GM18909 (cell line): Measurements from ENCODE around the gene PAX3.

Source experiments
- ATAC-seq: cut with Tn5 transposase; IDR thresholded peaks from one replicate; pipeline ENCODE4 v1.9.1; 2021; ENCODE audit warnings: mild to moderate bottlenecking; ENCODE audit not compliant: unreplicated experiment, poor library complexity

The PAX3 gene

DNA sequence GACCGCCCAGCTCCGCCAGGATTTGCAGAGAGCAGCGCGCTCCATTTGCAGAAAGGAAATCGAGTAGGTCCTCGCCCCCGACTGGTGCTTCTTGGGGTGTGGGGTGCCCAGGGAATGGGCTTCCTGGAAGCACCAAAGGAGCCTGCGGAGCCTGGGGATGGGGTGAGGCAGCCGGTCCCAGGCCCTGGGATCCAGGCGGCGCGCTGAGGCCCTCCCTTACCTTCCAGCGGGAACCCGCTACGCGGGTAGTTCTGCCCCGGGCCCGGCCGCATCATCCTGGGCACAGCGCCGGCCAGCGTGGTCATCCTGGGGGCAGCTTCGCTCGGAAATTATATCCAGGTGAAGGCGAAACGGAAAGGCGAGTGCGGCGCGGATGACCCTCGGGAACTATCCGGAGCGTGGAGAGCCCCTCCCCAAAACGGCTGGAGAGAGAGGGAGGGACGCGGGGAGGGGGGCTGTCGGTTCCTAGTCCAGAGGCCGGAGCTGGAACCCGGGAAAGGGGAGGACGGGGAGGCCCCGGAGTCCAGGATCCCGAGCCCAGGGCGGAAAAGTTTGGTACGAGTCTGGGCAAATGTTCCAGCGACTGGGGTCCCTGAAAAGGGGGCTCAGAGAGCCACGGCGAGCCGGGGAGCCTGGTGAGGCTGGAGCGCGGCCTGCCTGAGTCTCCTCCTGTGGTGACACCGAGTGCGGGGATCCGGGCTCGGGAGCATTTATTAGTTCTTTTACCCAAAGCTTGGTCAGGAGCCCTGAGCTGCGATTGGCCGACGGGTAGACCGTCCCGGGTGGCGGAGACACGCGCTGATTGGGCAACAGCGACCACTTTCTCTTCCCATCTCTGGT lies at the start of gene PAX3:
TSS of gene PAX3 (minus strand) at position 688 of the 840 bp plus-strand sequence. CDS start at position 305, 383 bp downstream.
- ATAC-seq: no peak

GRCh38 chr2:222341331-222341730 lies 42.5 kb upstream of the PAX3 start:
- ATAC-seq: no peak

- ATAC-seq: no peak
Measured at GRCh38 chr2:222338374-222338773, 39.6 kb upstream of the PAX3 start.

DNA sequence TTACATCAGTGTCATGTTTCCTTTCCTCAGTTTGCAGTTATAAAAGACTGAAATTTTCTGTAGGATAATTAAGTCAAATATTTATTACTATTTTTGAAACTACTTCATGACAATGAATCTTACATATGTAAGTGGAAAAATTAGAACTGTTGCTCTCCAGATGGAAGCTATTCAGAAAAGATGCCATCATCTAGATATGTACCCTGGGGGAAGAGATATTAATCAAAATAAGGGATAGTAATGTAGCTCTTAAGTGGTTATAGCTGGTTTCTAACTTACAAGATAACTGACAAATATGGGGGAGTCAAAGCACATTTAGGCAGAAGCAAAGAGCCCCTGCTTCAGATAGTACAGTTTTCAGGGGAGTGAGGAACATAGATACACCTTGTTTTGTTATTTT lies 38.1 kb upstream of the PAX3 start:
- ATAC-seq: no peak

DNA sequence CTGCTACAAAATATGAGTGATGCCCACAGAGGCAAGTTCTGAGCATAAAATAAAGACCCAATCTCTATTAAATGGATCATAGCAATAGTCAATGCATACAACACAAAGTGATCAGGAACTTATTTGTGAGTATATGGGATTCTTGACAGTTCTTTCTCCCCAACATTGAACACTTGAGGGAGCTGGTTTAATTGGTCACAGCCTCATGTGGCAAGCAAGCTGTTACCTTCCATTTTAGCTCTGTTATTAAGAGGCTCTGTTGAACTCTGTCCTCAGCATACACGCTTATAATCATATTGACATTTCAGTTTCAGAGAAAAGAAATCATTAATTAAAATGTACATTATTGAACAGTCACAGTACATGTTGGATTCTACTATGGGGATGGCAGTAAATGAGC lies 37.6 kb upstream of the PAX3 start:
- ATAC-seq: no peak

DNA sequence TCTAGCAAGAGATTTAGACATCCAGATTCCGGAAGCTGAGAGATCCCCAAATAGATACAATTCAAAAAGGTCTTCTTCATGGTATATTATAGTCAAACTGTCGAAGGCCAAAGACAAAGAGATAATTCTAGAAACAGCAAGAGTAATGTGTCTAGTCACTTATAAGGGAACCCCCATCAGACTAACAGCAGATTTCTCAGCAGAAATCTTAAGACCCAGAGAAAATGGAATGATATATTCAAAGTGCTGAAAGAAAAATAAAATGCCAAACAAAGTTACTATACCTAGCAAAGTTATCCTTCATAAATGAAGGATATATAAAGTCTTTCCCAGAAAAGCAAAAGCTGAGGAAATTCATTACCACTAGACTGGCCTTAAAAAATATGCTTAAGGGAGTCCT lies 36.1 kb upstream of the PAX3 start:
- no peak for ATAC-seq

- ATAC-seq: no peak
Measured at GRCh38 chr2:222333397-222333796, 34.6 kb upstream of the PAX3 start.

DNA sequence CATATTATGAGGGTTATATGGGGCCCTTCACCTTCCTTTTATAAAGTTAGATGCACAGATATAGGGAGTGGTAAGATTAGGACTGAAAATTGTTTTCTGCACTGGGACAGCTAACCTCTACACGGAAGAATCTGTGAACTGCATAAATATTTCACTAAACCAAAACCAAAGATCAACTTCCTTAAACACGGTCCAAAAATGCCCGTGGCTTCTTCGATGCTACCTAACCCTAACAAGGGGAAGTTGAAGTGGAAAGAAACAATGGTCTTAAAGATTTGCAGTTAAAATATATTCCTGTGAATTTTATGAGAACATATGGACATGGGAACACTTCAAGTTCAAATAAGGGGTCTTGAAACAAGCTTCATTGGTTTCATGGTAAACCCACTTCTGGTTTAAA lies 33.3 kb upstream of the PAX3 start:
- ATAC-seq: no peak

- ATAC-seq: no peak
Measured at GRCh38 chr2:222330910-222331309, 32.1 kb upstream of the PAX3 start.

GRCh38 chr2:222322236-222322635 lies 23.4 kb upstream of the PAX3 start:
- ATAC-seq: peak; percentile 26

GRCh38 chr2:222320436-222321395 lies 21.9 kb upstream of the PAX3 start:
- no peak for ATAC-seq

DNA sequence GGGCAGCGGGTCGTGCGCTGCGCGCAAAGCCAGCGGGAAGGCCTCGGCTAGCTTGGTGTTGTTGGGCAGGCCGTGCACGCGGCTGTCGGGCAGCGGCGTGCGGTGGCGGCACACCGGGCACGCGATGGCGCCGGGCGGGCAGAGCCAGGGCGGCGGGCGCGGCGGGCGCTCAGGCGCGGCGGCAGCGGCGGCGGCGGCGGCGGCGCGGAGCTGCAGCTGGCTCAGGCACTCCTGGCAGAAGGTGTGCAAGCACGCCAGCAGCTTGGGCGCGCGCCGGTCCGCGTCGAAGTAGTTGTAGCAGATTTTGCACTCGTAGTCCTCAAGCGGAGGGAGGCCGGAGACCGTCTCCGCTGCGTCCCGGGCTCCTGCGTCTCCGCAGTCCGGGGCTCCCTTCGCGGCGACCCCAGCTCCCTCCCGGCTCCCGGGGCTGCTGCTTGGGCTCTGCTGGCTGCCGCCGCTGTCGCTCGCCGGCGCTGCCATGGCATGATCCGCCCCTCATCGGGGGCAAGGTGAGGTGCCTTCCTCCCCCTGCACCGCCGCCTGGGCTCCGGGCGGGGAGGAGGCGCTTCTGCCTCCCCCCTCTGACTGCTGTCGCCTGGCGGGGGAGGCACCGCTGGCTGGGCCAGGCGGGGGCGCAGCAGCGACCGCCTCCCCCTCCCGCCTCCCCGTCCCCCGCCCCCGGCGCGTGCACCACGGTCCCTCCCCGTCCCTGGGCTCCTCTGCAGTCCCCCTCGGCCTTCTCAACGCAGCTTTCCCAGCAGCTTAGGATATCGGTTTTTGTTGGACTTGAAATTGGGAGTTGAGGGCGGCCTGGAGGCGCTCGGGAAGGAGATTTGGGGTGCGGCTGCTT lies 21.0 kb upstream of the PAX3 start:
- peak; percentile 60 for ATAC-seq

GRCh38 chr2:222318712-222319585 lies 20.2 kb upstream of the PAX3 start:
- ATAC-seq: peak; percentile 41

DNA sequence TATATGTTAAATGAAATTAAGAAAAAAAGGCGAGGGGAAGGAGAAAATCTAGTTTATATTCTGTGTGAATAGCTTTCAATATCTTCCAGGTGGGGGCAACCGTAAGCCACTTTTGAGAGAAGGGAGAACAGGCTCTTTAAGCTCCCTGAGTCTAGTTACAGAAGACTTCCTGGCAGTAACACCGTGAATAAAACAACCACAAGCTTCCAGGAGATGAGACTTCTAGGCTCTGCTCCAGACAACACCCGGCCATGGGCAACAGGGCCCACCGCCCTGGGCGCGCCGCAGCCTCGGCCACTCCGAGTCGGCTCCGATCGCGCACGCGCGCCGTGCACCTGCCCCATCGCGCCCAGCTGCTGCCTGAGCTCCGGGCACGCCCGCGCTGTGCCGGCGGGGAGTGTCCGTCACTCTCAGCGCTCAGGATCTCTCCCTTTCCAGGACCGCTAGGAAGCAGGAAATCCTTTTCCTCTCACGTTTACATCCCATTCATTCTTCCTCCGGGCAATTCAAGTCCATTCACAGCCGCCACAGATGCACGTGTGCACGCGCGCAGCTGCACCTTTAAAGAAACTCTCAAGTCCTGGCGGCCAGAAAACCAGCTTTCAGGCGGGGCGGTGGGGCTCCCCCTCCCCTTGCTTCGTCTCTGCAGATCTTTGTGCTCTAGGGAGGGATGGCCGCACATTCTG lies 19.4 kb upstream of the PAX3 start:
- ATAC-seq: peak; percentile 49

- no peak for ATAC-seq
Measured at GRCh38 chr2:222315443-222316121, 16.8 kb upstream of the PAX3 start.

DNA sequence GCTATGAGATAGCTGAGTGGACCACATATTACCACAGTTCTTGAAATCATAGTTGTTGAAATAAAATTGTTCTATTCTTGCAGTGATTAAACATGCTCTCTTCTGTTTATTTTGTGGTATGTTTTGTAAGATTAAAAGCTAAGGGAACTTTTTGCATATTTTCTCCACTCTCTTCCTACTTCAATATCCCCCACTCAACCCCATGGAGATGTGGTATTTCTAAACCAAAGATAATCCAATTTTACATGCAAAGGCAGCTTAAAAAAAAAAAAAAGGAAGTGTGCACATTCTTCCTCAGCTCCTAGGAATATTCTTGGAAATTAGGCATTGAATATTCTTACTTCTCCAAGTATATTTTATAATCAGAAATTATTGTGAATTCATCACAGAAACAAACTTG lies 15.0 kb upstream of the PAX3 start:
- ATAC-seq: no peak

DNA sequence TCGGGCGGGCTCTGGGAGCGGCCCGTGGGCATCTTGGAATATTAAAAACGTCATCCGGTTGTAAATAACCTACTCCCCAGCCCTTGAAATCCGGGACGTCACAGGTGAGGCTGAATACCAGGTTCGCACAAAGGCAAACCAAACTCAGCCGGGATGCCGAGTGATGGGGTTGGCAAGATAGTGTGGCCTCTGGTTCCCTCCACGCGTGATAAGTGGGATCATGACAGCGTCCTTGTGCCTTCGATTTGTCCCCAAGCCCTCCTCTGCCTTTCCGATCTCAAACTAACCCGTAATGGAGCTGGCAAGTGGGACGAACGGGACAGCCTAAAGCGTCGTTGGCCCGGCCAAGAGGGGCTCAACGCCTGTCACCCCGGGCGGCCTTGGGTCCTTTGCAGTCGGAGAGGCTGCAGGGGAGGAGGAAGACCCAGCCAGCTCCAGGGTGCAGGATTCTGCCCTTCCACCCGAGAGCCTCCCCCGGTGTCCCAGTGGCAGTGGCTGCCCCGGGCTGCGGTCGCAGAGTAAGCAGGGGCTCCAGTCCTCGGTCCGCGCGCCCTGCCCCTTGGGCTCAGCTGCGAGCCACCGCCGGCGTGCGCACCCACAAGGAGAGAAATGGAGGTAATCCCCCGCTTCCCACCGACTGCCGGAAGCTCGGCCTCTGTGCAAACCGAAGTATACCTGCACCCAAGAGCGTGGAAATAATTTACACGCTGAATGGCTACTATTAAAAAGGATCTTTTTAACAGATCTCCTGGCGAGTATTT lies 13.4 kb upstream of the PAX3 start:
- ATAC-seq: no peak
